H1 (cell line): Measurements from ENCODE around the gene SLC44A1. TPM values are rescaled to one million over a fixed set of nuclear protein-coding genes. Genes with fewer than 3 reads are reported as not detected.

Source experiments
- BACH1 ChIP-seq: IDR thresholded peaks from 2 replicates; pipeline ENCODE4 v1.6.1; 2012; ENCODE audit warnings: low read length, improper control_type of control experiment
- CTBP2 ChIP-seq: IDR thresholded peaks from 2 replicates; pipeline ENCODE4 v1.7.0; 2011; ENCODE audit warnings: borderline replicate concordance, mild to moderate bottlenecking, moderate library complexity, mixed read lengths, low read length; ENCODE audit not compliant: insufficient read depth, insufficient read length
- GTF2F1 ChIP-seq: IDR thresholded peaks from 2 replicates; pipeline ENCODE4 v1.6.1; 2012; ENCODE audit warnings: low read depth, low read length, improper control_type of control experiment, borderline replicate concordance
- POLR2AphosphoS5 ChIP-seq: IDR thresholded peaks from 2 replicates; pipeline ENCODE4 v1.6.1; 2011; ENCODE audit warnings: low read depth, low read length
- RFX5 ChIP-seq: IDR thresholded peaks from 2 replicates; pipeline ENCODE4 v1.6.1; 2011; ENCODE audit warnings: low read depth, low read length, improper control_type of control experiment, borderline replicate concordance
- polyA plus RNA-seq, 7 experiments: library from polyadenylated mRNA; depleted of rRNA in 3 of 7; stranded (reverse) in 5 of 7; unstranded in 2 of 7; fragments of >200 nt in 5 of 7; fragments of 200-250 nt in 2 of 7; gene quantifications; 1 replicate in 5 of 7; 2 replicates in 1 of 7; 4 replicates in 1 of 7; pipeline versions ENCODE4 v1.2.1 to v1.2.3, GENCODE V29; 2011 to 2013; ENCODE audit warnings: missing spikeins in 2 of 7, mixed read lengths in 2 of 7
- total RNA-seq: library from RNA; stranded (reverse); fragmentation: NEBNext Ultra II Directional; extraction: Animal tissue kit (Norgen Biotek cat#: 25700); gene quantifications from 2 replicates; pipeline ENCODE4 v1.2.1, GENCODE V29; 2021

The SLC44A1 gene
- total and polyA plus RNA-seq, 2 of the 8 experiments (the other 6 are each of a cell fraction or from before 2014, with no cell fraction given), result 30.5 to 71.2 TPM

DNA sequence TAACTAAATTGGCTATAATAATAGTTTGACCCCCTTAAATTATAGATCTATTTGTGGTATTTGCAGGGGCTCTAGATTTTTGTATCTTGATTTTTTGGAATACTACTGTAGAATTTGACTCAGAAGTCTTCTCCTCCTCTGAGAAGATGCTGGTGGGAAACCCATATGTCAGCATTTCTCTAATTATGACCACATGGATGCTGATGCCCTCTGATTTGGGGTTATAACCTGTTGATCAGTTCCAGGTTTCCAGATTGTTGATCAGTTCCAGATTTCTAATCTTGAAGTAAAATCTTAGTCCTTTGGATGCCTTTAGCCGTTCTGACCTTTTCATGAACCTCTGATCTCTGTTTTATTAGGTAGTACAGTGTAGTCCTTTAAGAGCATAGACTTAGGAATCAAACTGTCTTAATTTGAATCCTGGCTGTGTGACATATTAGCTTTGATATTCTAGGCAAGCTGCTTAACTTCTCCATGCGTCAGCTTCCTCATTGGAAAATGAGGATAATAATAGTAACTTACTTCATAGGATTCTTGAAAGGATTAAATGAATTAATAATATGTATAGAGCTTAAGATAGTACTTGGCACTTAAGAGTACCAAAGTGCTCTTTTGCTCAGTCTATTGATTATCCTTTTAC is 211.5 kb downstream of the SLC44A1 start (continued):
- TF ChIP-seq BACH1 (no peak), CTBP2 (no peak), RFX5 (no peak), GTF2F1 (no peak), POLR2AphosphoS5 (no peak)
